ENCODE results near the gene TMPRSS2.

The TMPRSS2 gene

GRCh38 chr21:41480086-41480690 is 27.8 kb downstream of the TMPRSS2 start:
- no peak for DNase-seq

GRCh38 chr21:41479686-41480085 is 28.3 kb downstream of the TMPRSS2 start:
- no peak for DNase-seq

GRCh38 chr21:41478319-41479177 is 29.4 kb downstream of the TMPRSS2 start:
- peak; percentile 23 for DNase-seq

- peak; percentile 12 for DNase-seq
Measured at GRCh38 chr21:41477641-41478318, 30.2 kb downstream of the TMPRSS2 start.

- no peak for DNase-seq
Measured at GRCh38 chr21:41475714-41476420, 32.1 kb downstream of the TMPRSS2 start.

GRCh38 chr21:41472753-41473548 is 35.0 kb downstream of the TMPRSS2 start:
- no peak for DNase-seq

GRCh38 chr21:41470054-41470453 is 37.9 kb downstream of the TMPRSS2 start:
- no peak for DNase-seq

GRCh38 chr21:41466024-41466820 is 41.7 kb downstream of the TMPRSS2 start:
- no peak for DNase-seq

GRCh38 chr21:41465176-41465781 is 42.7 kb downstream of the TMPRSS2 start:
- DNase-seq = no peak

- peak; percentile 71 for DNase-seq
Measured at GRCh38 chr21:41460578-41461527, 47.1 kb downstream of the TMPRSS2 start.

- no peak for DNase-seq
Measured at GRCh38 chr21:41459884-41460534, 47.9 kb downstream of the TMPRSS2 start.

- DNase-seq = no peak
Measured at GRCh38 chr21:41458559-41458958, 49.4 kb downstream of the TMPRSS2 start.

- peak; percentile 22 for DNase-seq
Measured at GRCh38 chr21:41458121-41458520, 49.8 kb downstream of the TMPRSS2 start.

GRCh38 chr21:41453761-41454160 is 54.2 kb downstream of the TMPRSS2 start:
- no peak for DNase-seq

GRCh38 chr21:41453198-41453597 is 54.8 kb downstream of the TMPRSS2 start:
- no peak for DNase-seq

- DNase-seq = no peak
Measured at GRCh38 chr21:41451753-41452676, 55.9 kb downstream of the TMPRSS2 start.

- DNase-seq = no peak
Measured at GRCh38 chr21:41449613-41450012, 58.3 kb downstream of the TMPRSS2 start.

GRCh38 chr21:41447356-41447755 is 60.6 kb downstream of the TMPRSS2 start:
- no peak for DNase-seq
